ENCODE data around the gene FGF6.

GRCh38 chr12:4423528-4424195, 22.0 kb downstream of the FGF6 start:
- TF ChIP-seq CTCF (IDR thresholded peaks at IDR 0.05) (no peak), POLR2A (IDR thresholded peaks at IDR 0.05) (no peak), EP300 (IDR thresholded peaks at IDR 0.05) (no peak), POLR2AphosphoS5 (IDR thresholded peaks at IDR 0.05) (no peak)
